H1 (cell line): ENCODE measurements around the gene C16orf46.

Experiments used
- NRF1 ChIP-seq: IDR thresholded peaks from 2 replicates; pipeline ENCODE4 v1.6.1; 2011; ENCODE audit warnings: mild to moderate bottlenecking, low read depth, low read length, improper control_type of control experiment
- TEAD4 ChIP-seq: IDR thresholded peaks from 2 replicates; pipeline ENCODE4 v1.6.1; 2012; ENCODE audit warnings: low read depth, low read length, inconsistent platforms, mixed read lengths
- TF ChIP-seq, protein P1 (sequence below), 3 experiments: IDR thresholded peaks; 1 replicate in 2 of 3; 2 replicates in 1 of 3; pipeline versions ENCODE4 v1.5.1 to v1.6.1; 2011; ENCODE audit warnings: low read length in 3 of 3, mild to moderate bottlenecking in 3 of 3, inconsistent platforms in 2 of 3, low read depth in 1 of 3, moderate library complexity in 1 of 3; ENCODE audit not compliant: insufficient read depth in 1 of 3; ENCODE audit errors: control extremely low read depth in 1 of 3

DNA sequence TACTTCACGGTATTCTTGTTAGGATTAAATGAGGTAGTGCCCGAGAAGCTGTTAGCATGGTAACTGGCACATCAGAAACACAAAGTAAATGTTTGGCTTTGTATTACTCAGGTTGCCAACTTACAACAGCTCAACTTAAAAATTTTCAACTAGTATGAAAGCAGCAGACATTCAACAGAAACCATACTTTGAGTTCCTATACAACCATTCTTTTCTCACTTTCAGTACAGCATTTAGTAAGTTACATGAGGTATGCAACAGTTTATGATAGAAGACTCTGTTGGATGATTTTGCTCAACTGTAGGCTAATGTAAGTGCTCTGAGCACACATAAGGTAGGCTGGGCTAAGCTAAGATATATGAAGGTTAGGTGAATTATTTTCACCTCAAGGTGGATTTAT is 62.4 kb downstream of the C16orf46 start:
- TF ChIP-seq, protein P1, sequence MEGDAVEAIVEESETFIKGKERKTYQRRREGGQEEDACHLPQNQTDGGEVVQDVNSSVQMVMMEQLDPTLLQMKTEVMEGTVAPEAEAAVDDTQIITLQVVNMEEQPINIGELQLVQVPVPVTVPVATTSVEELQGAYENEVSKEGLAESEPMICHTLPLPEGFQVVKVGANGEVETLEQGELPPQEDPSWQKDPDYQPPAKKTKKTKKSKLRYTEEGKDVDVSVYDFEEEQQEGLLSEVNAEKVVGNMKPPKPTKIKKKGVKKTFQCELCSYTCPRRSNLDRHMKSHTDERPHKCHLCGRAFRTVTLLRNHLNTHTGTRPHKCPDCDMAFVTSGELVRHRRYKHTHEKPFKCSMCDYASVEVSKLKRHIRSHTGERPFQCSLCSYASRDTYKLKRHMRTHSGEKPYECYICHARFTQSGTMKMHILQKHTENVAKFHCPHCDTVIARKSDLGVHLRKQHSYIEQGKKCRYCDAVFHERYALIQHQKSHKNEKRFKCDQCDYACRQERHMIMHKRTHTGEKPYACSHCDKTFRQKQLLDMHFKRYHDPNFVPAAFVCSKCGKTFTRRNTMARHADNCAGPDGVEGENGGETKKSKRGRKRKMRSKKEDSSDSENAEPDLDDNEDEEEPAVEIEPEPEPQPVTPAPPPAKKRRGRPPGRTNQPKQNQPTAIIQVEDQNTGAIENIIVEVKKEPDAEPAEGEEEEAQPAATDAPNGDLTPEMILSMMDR (IDR thresholded peaks at IDR 0.05; ENCODE audit: control extremely low read depth in 1 of 3, insufficient read depth in 1 of 3, low read depth in 1 of 3, low read length in 3 of 3) = no peak
- no peak for TF ChIP-seq TEAD4
- no peak for TF ChIP-seq NRF1
